OCI-LY7 (cell line): ENCODE data around the gene B3GALT2. TPM values are rescaled to one million over a fixed set of nuclear protein-coding genes. Genes with fewer than 3 reads are reported as not detected.

Source experiments
- BruUV-seq: library from RNA; stranded (reverse); fragments of 400-500 nt; replicated peaks from 2 replicates; lab custom pipeline; 2021; lab: Mats Ljungman, UMichigan
- CTCF ChIA-PET: fragments of 300-600 bp; sonication (Branson Sonifier 250); formaldehyde crosslinking; loops from one replicate; lab custom pipeline; 2022; ENCODE audit warnings: antibody characterized with exemption; ENCODE audit not compliant: unreplicated experiment; lab: Charles Lee
- POLR2A ChIA-PET: fragments of 300-600 bp; sonication (Branson Sonifier 250); formaldehyde crosslinking; loops from one replicate; lab custom pipeline; 2022; ENCODE audit warnings: antibody characterized with exemption; lab: Charles Lee
- DNase-seq: peaks from one replicate; pipeline ENCODE4 v3.0.0-alpha.2; 2015; ENCODE audit warnings: low spot score
- H2AFZ ChIP-seq: fragments of 200-600 bp; sonication (generic), shearing (Covaris generic); 2 replicates; pipeline ENCODE4 v1.6.1; 2014; ENCODE audit warnings: mild to moderate bottlenecking, antibody characterized with exemption, low read length, moderate library complexity
- H3K27ac ChIP-seq: fragments of 200-600 bp; sonication (generic); 2 replicates; pipeline ENCODE4 v1.5.1; 2014; ENCODE audit warnings: mixed run types, low read depth, mild to moderate bottlenecking, moderate library complexity, low read length, inconsistent platforms; ENCODE audit not compliant: poor library complexity, severe bottlenecking
- H3K36me3 ChIP-seq: fragments of 200-600 bp; sonication (generic); 2 replicates; pipeline ENCODE4 v1.6.1; 2014; ENCODE audit warnings: mild to moderate bottlenecking, antibody characterized with exemption, low read length, moderate library complexity, mixed read lengths; ENCODE audit not compliant: insufficient read depth
- H3K4me1 ChIP-seq: fragments of 200-600 bp; sonication (generic); 2 replicates; pipeline ENCODE4 v1.5.1; 2014; ENCODE audit warnings: mild to moderate bottlenecking, low read length; ENCODE audit not compliant: insufficient read depth, poor library complexity, severe bottlenecking
- H3K4me2 ChIP-seq: fragments of 200-600 bp; sonication (generic); 2 replicates; pipeline ENCODE4 v1.6.1; 2014; ENCODE audit warnings: mild to moderate bottlenecking, low read length
- H3K4me3 ChIP-seq: fragments of 200-600 bp; sonication (generic); 2 replicates; pipeline ENCODE4 v1.5.1; 2014; ENCODE audit warnings: mild to moderate bottlenecking, low read depth, low read length; ENCODE audit not compliant: poor library complexity, severe bottlenecking
- H3K79me2 ChIP-seq: fragments of 200-600 bp; sonication (generic); 2 replicates; pipeline ENCODE4 v1.6.1; 2016; ENCODE audit warnings: low read depth, mild to moderate bottlenecking, low read length, moderate library complexity, mixed read lengths; ENCODE audit not compliant: insufficient read depth
- H3K9me2 ChIP-seq: fragments of 200-600 bp; sonication (generic); 2 replicates; pipeline ENCODE4 v1.6.1; 2016; ENCODE audit warnings: mild to moderate bottlenecking, low read length, mixed read lengths; ENCODE audit not compliant: insufficient read depth
- H3K9me3 ChIP-seq: fragments of 200-600 bp; sonication (generic); 2 replicates; pipeline ENCODE4 v1.6.1; 2014; ENCODE audit warnings: mild to moderate bottlenecking, mixed run types, low read length, mixed read lengths
- H4K20me1 ChIP-seq: fragments of 200-600 bp; sonication (generic); 2 replicates; pipeline ENCODE4 v1.6.1; 2014; ENCODE audit warnings: mild to moderate bottlenecking, antibody characterized with exemption, low read length, moderate library complexity, mixed read lengths; ENCODE audit not compliant: insufficient read depth
- EZH2phosphoT487 ChIP-seq: fragments of 200-600 bp; sonication (generic); IDR thresholded peaks from 2 replicates; pipeline ENCODE4 v1.6.1; 2018; ENCODE audit warnings: low read depth, borderline replicate concordance, mild to moderate bottlenecking, mixed run types, antibody characterized with exemption, low read length, moderate library complexity, mixed read lengths
- intact Hi-C: fragments of 100-400 bp; cut with micrococcal nuclease; formaldehyde crosslinking; loops from one replicate; pipeline ENCODE4 v1.10.0; 2022; ENCODE audit not compliant: unreplicated experiment
- microRNA-seq: library from miRNA; unstranded; fragments of <30 nt; microRNA quantifications from one replicate; pipeline ENCODE4 v1.2.0, GENCODE V29; 2022; ENCODE audit warnings: borderline replicate concordance
- small RNA-seq: library from RNA; depleted of rRNA; stranded (forward); fragments of <200 nt; gene quantifications from one replicate; pipeline ENCODE3, GENCODE V24; 2014
- total RNA-seq, 2 experiments: library from RNA; depleted of rRNA in 1 of 2; stranded (reverse); fragments of >200 nt in 1 of 2; shearing (Covaris generic) in 1 of 2; gene quantifications; 2 replicates each; pipeline ENCODE4 v1.2.3, GENCODE V29; 2014 to 2022
- TF ChIP-seq, protein P1 (sequence below): fragments of 200-600 bp; sonication (generic); conservative IDR thresholded peaks from 2 replicates; pipeline ENCODE4 v1.5.1; 2014; ENCODE audit warnings: mild to moderate bottlenecking, antibody characterized with exemption, low read length, moderate library complexity, mixed read lengths

The B3GALT2 gene
- total RNA-seq, 2 experiments from 2014 or later = not detected

DNA sequence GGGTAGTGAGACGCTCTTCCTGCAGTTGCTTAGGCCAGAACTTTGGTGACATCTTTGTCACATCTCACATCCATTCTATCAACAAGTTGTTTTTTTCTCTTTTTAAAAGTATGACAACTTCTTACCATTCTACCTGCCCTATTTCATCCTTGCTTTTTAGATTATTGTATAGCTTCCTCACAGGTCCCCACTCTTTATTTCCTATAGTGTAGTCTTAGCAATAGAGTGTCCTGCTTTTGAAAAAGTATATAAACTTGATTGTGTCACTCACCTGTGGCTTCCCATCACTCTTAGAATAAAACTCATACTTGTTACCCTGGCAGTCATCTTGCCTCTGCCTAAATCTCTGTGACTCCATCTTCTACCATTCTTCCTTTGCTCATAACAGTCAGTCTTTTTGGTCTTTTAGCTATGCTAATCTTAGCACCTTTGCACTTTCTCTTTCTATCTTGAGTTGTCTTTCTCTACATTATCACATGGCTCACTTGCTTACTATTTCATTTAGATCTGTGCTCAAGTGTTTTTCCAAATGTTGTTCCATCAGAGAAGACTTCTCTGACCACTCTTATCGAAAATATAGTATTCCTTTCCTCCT is 55.0 kb downstream of the B3GALT2 start:
- Histone ChIP-seq H3K36me3 (peaks cover 92% of the 10 kb centered on the region), H3K4me2 (no peak overlapping the region), H3K9me3 (no peaks in the 10 kb centered on the region), H3K79me2 (peaks cover 48% of the 10 kb centered on the region), H3K27ac (no peak overlapping the region), H2AFZ (no peak overlapping the region), H3K9me2 (no peaks in the 10 kb centered on the region), H3K4me1 (no peaks in the 10 kb centered on the region), H4K20me1 (no peaks in the 10 kb centered on the region), H3K4me3 (no peak overlapping the region)
- ChIA-PET POLR2A (interaction anchor here (1.2 kb wide), 1 partner anchor 8 kb away, joined by 3 read pairs; no protein-coding TSS in a partner anchor), CTCF (no interaction called here)
- intact Hi-C loops = no loop called here
- BruUV-seq = no TSS peak
- no peak for DNase-seq
- no peak for TF ChIP-seq EZH2phosphoT487
- TF ChIP-seq, protein P1, sequence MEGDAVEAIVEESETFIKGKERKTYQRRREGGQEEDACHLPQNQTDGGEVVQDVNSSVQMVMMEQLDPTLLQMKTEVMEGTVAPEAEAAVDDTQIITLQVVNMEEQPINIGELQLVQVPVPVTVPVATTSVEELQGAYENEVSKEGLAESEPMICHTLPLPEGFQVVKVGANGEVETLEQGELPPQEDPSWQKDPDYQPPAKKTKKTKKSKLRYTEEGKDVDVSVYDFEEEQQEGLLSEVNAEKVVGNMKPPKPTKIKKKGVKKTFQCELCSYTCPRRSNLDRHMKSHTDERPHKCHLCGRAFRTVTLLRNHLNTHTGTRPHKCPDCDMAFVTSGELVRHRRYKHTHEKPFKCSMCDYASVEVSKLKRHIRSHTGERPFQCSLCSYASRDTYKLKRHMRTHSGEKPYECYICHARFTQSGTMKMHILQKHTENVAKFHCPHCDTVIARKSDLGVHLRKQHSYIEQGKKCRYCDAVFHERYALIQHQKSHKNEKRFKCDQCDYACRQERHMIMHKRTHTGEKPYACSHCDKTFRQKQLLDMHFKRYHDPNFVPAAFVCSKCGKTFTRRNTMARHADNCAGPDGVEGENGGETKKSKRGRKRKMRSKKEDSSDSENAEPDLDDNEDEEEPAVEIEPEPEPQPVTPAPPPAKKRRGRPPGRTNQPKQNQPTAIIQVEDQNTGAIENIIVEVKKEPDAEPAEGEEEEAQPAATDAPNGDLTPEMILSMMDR = no peak

Small RNAs within 50 kb of the gene (microRNA-seq; reads per million reads assigned to microRNA genes)
- 2.3 reads per million for gene MIR1278

Small RNAs within 50 kb of the gene (small RNA-seq; reads per million reads assigned to genes)
- not detected for gene MIR1278

Other genes with a start within 250 kb of the B3GALT2 start
- gene UCHL5, start 127.3 kb downstream of the B3GALT2 start, total RNA-seq (2014; rRNA removed; shearing (Covaris generic)) = 28.6 and 32.7 TPM in 2 replicates
- gene UCHL5, start 127.3 kb downstream of the B3GALT2 start, total RNA-seq (2022) = 82.5 TPM in 2 replicates
- gene RO60, start 127.0 kb downstream of the B3GALT2 start, total RNA-seq (2014; rRNA removed; shearing (Covaris generic)) = 70.4 and 72.4 TPM in 2 replicates
- gene RO60, start 127.0 kb downstream of the B3GALT2 start, total RNA-seq (2022) = 77.0 and 83.3 TPM in 2 replicates
- 10.6 and 11.0 TPM in 2 replicates for gene GLRX2, start 81.2 kb downstream of the B3GALT2 start, total RNA-seq (2014; rRNA removed; shearing (Covaris generic))
- gene GLRX2, start 81.2 kb downstream of the B3GALT2 start, total RNA-seq (2022) = 21.9 and 24.0 TPM in 2 replicates
- 12.9 and 25.9 TPM in 2 replicates for gene CDC73, start 64.6 kb downstream of the B3GALT2 start, total RNA-seq (2014; rRNA removed; shearing (Covaris generic))
- 47.9 and 50.0 TPM in 2 replicates for gene CDC73, start 64.6 kb downstream of the B3GALT2 start, total RNA-seq (2022)